Uterus (tissue), 2 donors: ENCODE measurements around the gene IRGC.

Experiments
- POLR2A ChIP-seq, 2 donors: fragments of 450-650 bp; IDR thresholded peaks; one replicate each; pipeline ENCODE4 v1.6.1; 2016; ENCODE audit warnings: antibody characterized with exemption in 2 of 2, mild to moderate bottlenecking in 1 of 2, moderate library complexity in 1 of 2
- TF ChIP-seq, protein P1 (sequence below), 4 experiments: fragments of 200-600 bp in 2 of 4; fragments of 450-650 bp in 2 of 4; sonication (generic) in 2 of 4; IDR thresholded peaks; one replicate each; pipeline ENCODE4 v1.5.1; 2016 to 2019; ENCODE audit warnings: antibody characterized with exemption in 4 of 4, mild to moderate bottlenecking in 2 of 4, moderate library complexity in 1 of 4

DNA sequence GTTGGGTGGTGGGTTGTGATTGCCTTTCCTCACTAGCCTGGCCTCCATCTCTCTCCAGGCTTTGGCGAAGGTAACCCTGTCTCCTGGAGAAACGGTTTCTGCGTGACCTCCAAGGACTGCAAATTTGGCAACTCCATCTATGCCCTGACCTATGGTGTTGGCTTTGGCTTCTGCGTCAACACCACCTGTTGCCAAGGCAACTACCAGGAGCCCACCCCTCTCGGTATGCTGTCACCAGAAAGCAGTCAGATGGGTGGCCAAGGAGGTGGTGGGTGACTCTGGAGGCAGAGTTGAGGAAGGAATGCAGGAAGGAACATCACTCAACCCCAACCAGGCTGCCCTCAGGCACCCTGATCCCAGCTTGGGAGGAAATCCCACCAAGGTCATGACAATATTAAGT lies 18.6 kb upstream of the IRGC start:
- TF ChIP-seq, protein P1, sequence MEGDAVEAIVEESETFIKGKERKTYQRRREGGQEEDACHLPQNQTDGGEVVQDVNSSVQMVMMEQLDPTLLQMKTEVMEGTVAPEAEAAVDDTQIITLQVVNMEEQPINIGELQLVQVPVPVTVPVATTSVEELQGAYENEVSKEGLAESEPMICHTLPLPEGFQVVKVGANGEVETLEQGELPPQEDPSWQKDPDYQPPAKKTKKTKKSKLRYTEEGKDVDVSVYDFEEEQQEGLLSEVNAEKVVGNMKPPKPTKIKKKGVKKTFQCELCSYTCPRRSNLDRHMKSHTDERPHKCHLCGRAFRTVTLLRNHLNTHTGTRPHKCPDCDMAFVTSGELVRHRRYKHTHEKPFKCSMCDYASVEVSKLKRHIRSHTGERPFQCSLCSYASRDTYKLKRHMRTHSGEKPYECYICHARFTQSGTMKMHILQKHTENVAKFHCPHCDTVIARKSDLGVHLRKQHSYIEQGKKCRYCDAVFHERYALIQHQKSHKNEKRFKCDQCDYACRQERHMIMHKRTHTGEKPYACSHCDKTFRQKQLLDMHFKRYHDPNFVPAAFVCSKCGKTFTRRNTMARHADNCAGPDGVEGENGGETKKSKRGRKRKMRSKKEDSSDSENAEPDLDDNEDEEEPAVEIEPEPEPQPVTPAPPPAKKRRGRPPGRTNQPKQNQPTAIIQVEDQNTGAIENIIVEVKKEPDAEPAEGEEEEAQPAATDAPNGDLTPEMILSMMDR (IDR thresholded peaks at IDR 0.05): no peak
- TF ChIP-seq POLR2A (IDR thresholded peaks at IDR 0.05): no peak
